Measurements from ENCODE around the gene RNF157.
"Not testable (repeated sequence)": the region's sequence is repeated elsewhere in the genome, so short reads cannot be mapped to it uniquely, and the experiment has no call there.

Gene RNF157

DNA sequence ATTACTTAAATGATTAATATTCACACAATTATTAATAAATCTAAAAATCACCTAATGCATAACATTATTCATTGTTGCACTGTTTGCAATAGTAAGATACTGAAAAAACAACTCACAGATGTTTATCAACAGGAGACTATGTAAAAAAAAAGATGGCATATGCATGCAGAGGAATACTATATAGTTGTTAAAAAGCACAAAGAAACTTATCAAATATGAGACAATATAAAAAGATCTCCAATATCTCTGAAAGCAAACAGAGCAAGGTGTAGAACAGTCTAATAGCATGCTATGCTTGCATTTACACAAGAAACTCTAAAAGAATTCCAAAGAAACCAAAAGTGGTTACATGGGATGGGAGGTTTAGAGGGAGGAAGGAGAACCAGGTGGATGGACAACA is 3.7 kb downstream of the RNF157 start:
- no peak for DNase-seq (ENCODE audit: extremely low read depth in 1 of 2, low read depth in 1 of 2)

DNA sequence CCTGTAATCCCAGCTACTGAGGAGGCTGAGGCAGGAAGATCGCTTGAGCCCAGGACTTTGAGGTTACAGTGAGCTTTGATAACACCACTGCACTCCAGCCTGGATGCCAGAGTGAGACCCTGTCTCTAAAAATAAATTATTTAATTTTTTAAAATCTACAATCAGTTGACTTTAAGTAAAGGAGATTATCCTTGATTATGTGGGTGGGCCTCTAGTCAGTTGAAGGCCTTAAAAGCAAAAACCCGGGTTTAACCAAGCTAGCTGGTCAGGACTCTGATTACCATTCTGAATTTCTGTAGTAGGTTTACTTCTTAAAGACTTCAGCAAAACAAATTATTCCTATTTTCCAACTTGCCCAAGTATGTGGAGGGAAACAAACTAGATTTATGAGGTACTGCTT is 4.4 kb downstream of the RNF157 start:
- DNase-seq (ENCODE audit: extremely low read depth in 1 of 2, low read depth in 1 of 2): no peak

DNA sequence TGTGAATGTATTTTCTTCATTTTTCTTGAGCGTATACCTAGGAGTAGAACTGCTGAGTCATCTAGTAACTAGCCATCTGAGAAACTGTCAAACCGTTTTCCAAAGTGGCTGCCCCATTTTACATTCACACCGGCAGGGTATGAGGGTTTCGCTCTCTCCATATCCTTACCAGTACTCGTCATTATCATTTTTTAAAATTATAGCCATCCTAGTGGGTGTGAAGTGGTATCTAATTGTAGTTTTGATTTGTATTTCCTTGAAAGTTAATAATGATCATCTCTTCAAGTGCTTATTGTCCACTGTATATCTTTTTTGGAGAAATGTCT is 6.0 kb downstream of the RNF157 start:
- no peak for DNase-seq (ENCODE audit: extremely low read depth in 1 of 2, low read depth in 1 of 2)

DNA sequence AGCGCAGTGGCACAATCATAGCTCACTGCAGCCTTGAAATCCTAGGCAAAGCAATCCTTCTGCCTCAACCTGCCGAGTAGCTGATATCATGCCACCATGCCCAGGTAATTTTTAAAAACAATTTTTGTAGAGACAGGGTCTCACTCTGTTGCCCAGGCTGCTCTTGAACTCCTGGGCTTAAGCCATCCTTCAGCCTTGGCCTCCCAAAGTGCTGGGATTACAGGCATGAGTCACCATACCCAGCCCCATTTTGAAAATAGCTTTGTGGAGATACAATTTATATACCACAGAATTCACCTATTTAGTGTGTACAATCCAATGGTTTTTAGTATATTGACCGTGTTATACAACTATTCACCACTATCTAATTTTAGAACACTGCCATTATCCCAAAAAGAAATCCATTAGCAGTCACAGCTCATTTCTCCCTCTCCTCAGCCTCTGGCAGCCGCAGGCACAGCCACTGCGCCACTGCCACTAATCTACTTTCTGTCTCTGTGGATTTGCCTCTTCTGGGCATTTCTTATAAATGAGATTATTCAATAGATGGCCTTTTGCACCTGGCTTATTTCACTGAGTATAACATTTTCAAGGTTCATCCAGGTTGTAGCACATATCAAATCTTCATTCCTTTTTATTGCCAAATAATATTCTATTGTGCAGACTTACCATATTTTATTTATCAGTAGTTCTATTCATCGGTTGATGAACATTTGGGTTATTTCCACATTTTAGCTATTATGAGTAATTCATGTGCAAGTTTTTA is 6.5 kb downstream of the RNF157 start:
- no peak for DNase-seq (ENCODE audit: extremely low read depth in 1 of 2, low read depth in 1 of 2)

DNA sequence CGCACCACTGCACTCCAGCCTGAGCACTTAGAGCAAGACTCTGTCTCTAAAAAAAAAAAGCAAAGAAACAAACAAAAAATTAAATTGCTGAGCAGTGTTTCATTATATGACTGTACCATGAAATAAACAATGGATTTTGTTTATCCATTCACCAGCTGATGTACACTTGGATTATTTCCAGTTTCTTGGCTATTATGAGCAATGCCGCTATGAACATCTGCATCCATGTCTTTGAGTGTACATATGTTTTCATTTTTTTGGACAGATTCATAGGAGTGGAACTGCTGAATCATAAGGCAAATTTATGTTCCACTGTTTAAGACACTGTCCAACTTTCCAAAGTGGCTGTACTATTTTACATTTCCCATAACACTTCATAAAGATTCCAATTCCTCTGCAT is 8.0 kb downstream of the RNF157 start:
- no peak for DNase-seq (ENCODE audit: extremely low read depth in 1 of 2, low read depth in 1 of 2)

DNA sequence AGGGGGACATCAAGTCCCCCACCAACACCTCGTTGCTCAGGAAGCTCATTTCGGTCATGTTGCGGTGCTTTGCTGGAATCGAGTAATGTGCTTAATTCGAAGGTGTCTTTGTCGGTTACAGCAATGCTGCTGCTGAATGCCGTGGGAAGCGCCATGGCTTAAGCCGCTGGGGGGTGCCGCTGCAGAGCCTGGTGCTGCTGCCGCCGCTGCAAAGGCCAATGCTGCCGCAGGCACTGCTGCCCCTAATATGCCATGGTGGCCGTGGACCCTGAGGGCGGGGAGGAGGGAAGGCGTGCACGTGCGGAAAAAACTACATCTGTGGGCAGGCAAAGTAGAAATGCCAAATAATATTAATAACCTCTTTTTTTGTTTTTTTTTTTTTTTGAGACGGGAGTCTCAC is 13.5 kb downstream of the RNF157 start:
- not testable (repeated sequence) for DNase-seq (ENCODE audit: extremely low read depth in 1 of 2, low read depth in 1 of 2)

DNA sequence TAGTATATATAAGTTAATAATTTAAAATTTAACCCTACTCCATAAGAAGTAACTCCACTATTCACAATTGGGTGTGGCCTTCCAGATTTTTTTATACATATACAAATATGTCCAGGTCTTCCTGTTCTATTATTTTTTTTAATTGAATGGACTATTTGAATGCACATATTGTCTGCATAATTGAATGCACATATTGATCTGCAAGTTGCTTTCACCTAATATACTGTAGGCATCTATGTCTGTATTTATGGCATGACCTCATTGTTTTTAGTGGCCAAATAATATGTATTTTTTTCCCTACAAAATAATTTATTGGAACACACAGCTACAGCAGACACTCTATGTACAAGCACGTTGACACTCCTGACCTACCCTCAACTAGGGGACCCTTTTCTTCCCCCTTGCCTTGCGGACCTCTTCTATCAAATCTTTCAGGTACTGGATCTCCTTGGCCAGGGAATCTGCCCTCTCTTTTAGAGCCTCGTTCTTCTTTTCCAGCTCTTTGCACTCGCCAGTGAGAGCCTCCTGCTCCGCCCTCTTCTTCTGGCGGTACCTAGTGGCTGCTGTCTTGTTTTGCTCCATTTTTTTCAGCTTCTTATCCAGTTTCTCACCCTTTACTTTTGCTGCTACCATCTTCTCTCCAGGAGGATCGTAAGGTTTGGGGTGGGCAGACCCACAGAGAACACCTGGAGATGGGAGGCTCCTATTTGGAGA is 14.8 kb downstream of the RNF157 start:
- DNase-seq (ENCODE audit: extremely low read depth in 1 of 2, low read depth in 1 of 2): not testable (repeated sequence)

DNA sequence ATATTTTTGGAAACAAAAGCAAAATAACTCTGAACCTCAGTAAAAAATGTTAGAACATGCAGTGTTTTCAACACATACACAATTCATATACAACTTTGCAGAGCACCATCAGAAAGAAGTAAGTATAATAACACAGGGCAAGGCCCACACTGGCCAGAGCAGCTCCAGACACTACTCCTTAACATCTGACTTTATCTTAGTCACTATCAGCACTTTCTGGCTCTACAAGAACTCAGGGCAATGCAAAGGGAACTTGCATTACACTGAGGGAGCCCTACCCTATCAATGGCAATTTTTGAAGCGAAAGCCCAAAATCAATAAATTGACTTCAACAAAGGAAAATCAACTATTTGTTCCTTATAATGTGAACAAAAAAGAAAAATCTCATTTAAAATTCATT is 16.5 kb downstream of the RNF157 start:
- DNase-seq (ENCODE audit: extremely low read depth in 1 of 2, low read depth in 1 of 2): no peak

DNA sequence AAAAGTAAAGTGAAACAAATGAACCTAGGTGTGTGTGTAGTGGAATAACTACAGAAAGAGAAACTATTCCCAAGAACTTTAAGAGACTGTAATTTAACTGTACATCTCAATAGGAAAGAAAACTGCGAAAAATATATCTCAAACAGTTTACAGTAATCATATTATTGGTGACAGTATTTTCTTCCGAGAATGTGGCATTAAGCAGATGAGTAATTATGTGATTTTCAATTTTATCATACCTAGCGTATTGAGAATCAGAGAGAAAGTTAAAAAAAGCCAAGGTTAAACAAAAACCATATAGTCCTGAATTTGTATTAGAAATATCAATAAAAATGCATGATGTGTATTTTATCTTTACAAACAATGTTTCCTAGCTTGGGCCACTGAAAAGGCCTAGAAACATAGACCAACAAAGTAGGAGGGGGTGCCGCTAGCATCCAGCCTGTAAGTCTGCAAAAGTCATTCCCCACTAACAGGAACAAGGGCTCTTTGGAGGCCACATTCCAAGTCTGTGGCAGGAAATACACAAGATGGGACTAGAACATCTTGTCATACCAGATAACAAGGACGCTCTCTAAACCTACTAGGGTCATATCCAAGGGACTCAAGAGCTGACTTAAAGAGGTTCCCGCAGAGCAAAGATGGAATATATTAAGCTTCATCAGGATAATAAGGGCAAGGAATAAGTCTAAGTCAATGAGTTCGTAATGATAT is 20.5 kb downstream of the RNF157 start:
- no peak for DNase-seq (ENCODE audit: extremely low read depth in 1 of 2, low read depth in 1 of 2)

DNA sequence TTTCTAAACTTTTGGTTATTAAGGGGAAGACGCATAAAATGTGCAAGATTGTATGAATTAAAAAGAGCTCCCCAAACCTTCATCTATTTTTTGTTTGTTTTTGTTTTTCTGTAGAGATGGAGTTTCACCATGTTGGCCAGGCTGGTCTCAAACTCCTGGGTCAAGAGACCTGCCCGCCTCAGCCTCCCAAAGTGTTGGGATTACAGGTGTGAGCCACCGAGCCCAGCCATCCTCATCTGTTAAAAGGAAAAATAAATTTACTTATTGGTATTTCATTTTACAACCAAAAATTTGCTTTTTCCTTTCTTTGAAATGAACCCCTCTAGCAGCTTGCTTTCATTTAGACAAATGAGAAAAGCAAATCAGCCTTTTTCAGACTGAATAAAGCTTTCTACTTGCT is 23.2 kb downstream of the RNF157 start:
- DNase-seq (ENCODE audit: extremely low read depth in 1 of 2, low read depth in 1 of 2): no peak

DNA sequence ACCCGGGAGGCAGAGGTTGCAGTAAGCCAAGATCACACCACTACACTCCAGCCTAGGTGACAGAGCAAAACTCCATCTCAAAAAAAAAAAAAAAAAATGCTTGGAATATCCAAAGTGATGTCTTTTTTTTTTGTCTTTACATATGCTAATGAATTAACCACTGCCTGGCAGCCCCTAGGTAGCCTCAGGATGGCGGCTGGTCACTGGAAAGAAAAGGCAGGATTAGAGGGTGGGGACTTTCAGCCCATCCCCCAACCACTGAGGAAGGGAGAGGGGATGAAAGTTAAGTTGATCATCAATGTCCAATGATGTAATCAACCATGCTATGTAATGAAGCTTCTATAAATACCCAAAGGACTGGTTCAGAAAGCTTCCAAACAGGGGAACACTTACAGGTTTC is 26.8 kb downstream of the RNF157 start:
- DNase-seq (ENCODE audit: extremely low read depth in 1 of 2, low read depth in 1 of 2): no peak

DNA sequence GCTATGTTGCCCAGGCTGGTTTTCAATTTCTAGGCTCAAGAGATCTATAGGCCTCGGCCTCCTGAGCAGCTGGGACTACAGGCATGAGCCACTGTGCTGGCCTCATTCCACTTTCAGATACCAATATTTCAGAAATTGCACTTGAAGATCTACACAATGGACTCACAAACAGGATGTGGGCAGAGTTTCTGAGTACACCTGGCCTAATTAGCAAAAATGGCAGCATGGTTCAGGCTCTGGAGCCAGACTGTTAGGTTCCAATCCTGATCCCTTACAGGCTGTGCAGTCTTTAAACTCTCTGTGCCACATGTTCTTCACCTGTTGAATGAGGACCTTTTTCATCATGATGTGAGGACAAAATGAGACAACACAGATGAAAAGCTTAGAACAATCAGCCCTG is 32.2 kb downstream of the RNF157 start:
- no peak for DNase-seq (ENCODE audit: extremely low read depth in 1 of 2, low read depth in 1 of 2)

DNA sequence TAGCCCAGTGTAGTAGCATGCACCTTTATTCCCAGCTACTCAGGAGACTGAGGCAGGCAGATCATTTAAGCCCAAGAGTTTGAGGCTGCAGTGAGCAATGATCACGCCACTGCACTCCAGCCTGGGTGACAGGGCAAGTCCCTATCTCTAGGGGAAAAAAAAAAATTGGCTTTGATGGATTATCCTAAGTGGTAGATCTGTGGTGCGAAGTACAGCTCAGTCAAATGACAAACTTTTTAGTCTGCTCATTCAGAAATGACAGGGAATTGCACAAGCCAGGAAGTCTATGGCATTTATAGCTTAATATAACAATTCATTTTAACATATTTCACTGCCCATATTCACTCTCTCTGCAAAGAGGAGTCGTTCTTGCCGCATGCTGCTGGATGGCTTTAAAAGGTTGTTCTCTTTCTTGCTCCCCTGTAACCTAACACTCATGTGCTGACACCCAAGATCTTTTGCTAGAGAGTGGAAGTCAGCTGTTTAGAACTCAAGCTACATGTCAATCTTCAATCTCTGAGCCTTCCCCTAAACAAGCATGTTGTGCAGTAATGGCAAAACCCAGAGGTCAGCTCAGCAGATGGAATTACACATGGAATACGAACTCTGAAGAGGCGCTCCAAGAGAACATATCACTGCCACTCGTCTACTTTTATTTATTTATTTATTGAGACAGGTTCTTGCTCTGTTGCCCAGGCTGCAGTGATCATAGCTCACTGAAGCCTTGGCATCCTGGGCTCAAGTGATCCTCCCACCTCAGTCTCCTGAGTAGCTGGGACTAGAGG is 32.8 kb downstream of the RNF157 start:
- DNase-seq (ENCODE audit: extremely low read depth in 1 of 2, low read depth in 1 of 2): no peak

DNA sequence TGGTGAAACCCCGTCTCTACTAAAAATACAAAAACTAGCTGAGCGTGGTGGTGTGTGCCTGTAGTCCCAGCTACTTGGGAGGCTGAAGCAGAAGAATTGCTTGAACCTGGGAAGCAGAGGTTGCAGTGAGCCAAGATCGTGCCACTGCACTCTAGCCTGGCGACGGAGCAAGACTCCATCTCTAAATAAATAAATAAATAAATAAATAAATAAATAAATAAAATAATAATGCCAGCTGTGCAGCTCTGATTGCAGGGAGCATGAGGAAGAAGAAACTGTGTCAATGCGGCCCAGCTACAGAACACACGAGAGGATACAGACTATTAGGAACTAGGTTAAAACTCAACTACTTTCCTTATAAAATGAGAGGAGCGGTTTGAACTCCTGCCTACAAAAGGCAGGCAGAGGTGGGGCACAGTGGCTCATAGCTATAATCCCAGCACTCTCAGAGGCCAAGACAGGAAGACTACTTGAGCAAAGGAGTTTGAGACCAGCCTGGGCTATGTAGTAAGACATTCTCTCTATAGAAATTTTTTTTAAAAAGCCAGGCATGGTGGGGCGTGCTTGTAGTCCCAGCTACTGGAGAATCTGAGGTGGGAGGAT is 34.6 kb downstream of the RNF157 start:
- DNase-seq (ENCODE audit: extremely low read depth in 1 of 2, low read depth in 1 of 2): not testable (repeated sequence)

DNA sequence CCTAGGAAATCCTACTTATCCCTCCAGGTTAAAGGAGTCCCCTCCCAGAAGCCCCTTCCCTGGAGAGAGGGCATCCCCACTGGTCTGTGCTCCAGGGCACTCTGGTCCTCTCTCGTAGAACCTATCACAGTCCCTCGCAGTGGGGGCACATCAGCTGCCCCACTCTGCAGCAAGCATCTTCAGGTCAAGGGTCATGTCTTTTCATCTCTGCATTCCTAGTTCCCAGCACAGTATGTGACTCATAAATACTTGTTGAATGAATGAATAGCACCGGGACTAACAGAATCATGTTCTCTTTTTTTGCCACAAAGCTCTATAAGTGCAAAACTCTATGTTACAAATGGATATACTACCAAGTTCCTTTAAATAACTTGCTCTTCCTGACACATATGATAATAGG is 36.0 kb downstream of the RNF157 start:
- DNase-seq (ENCODE audit: extremely low read depth in 1 of 2, low read depth in 1 of 2): no peak

DNA sequence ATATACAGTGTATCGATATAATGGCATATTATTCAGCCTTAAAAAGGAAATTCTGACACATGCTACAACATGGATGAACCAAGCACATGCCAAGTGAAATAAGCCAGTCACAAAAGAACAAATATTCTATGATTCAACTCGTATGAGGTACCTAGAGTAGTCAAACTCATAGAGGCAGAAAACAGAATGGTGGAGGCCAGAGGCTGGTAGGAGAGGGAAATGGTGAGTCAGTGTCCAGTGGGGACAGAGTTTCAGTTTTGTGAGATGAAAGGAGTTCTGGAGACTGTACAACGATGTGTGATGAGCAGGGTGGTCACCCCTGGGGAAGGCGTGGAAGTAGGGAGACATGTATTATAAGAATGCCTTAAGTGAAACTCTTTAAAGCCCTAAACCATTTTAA is 39.9 kb downstream of the RNF157 start:
- DNase-seq (ENCODE audit: extremely low read depth in 1 of 2, low read depth in 1 of 2): no peak

DNA sequence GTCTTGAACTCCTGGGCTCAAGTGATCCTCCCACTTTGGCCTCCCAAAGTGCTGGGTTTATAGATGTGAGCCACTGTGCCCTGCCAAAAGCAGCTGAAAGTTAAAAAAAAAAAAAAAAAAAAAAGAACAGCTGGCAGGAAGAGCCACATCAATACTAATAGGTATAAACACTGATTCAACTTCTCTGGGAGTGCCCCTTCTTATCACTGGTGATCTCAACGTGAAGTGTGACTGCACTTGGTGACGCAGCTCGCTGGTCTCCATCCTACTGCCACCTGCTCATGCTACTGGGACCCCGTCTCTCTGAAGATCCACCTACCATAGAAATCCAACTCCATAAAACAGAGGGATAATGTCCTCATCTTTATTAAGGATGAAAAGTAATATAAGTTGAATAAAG is 40.8 kb downstream of the RNF157 start:
- DNase-seq (ENCODE audit: extremely low read depth in 1 of 2, low read depth in 1 of 2): peak; percentile 28 to 44

DNA sequence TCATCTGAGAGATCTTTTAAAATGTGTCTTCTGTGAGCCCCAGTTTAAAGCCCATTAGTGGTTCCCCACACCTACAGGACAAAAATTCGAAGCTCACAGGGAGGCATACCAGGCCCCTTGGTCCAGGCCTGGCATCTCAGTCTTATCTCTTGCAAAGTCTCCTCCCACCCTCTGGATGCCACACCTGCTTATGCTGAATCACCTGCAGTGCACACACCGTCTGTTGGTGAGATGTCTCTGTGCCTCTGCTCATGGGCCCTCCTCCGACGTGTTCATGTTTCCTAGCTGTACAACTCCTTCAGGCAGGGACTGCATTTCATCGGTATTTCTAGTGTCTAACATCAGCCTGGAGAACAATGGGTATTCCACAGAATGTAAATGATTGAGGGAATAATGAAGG is 41.6 kb downstream of the RNF157 start:
- no peak for DNase-seq (ENCODE audit: extremely low read depth in 1 of 2, low read depth in 1 of 2)

DNA sequence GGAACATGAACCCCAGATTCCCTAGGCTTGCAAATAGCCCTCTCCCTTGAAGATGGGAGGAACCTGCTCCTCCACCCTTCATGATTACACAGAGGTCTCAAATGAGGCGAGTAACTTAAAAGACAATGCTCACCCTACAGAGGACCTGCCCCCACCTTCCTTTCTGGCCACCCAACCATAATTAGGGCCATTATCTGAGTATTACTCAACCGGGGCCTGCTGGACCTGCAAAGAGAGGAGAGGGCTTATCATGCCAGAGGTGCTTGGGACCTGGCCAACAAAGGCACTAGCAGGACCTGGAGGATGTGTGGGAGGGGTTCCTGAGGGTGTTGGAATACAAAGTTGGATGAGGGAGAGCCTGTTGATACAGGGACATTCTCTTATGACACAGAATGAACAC is 42.4 kb downstream of the RNF157 start:
- DNase-seq (ENCODE audit: extremely low read depth in 1 of 2, low read depth in 1 of 2): no peak

DNA sequence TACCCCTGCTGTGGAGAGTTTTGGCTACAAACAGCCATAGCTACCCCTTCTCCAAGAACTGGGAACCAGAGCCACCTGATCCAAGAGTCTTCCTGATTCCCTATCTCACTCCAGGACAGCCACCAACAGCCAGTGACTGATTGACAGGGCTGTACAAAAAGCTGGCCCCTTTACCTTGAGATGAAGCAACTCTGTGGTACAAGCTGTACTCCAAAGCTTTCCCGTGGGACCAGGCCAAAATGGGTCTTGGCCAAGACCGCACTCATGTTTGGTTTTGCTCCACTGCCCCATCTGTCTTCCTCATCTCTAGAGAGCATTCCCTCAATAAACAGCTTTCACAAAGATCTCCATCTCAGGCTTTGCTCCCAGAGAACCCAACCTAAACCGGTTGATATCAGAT is 43.6 kb downstream of the RNF157 start:
- no peak for DNase-seq (ENCODE audit: extremely low read depth in 1 of 2, low read depth in 1 of 2)

Measured in activated CD8-positive, alpha-beta memory T cell treated with anti-CD3 and anti-CD28 coated beads for 1 hour (primary cell).